HG02798 (cell line): ENCODE results near the gene SNRNP35.
"Not testable (repeated sequence)": the region's sequence is repeated elsewhere in the genome, so short reads cannot be mapped to it uniquely, and the experiment has no call there.

ENCODE experiments used
- ATAC-seq: cut with Tn5 transposase; IDR thresholded peaks from one replicate; pipeline ENCODE4 v1.9.1; 2021; ENCODE audit warnings: mild to moderate bottlenecking; ENCODE audit not compliant: unreplicated experiment, poor library complexity

Gene SNRNP35, protein sequence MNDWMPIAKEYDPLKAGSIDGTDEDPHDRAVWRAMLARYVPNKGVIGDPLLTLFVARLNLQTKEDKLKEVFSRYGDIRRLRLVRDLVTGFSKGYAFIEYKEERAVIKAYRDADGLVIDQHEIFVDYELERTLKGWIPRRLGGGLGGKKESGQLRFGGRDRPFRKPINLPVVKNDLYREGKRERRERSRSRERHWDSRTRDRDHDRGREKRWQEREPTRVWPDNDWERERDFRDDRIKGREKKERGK

DNA sequence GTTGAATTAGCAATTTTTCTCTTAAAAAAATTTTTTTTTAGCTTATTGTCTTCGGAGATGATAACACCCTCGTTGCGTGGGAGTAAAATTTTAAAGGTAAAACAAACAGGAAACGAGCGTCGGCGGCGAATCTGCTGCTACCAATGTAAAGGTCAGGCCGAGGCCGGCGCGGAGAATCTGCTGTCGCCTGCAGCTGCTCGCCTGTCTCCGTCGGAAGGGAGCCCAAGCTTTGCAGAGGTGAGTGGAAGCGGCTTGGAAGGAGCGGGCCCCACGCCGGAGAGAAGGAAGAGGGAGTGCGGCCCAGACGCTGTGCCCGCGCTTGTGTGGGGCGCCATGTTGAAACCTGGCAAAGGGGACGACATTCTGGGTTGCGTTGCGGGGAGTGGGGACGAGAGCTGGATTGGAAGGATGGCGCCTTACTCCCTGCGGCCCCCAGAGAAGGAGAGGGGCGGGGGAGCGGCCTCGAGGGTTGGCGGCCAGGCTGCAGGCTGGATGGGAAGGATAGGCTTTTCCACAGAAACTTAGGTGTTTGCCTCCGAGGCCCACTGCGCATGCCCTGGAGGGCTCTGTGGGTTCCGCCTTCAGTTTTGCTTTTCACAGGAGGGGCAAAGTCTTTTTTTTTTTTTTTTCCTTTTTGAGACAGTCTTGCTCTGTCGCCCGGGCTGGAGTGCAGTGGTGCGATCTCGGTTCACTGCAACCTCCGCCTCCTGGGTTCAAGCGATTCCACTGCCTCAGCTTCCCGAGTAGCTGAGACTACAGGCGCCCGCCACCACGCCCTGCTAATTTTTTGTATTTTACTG lies at the start of gene SNRNP35:
TSS of gene SNRNP35 (plus strand) at position 160 of the 800 bp plus-strand sequence. CDS start 7,402 bp downstream, outside the sequence.
- ATAC-seq, result peak; percentile 71

GRCh38 chr12:123408619-123409018 lies 49.3 kb upstream of the SNRNP35 start:
- ATAC-seq, result not testable (repeated sequence)

GRCh38 chr12:123409284-123410040 lies 48.5 kb upstream of the SNRNP35 start:
- not testable (repeated sequence) for ATAC-seq

GRCh38 chr12:123410041-123410412 lies 47.9 kb upstream of the SNRNP35 start:
- ATAC-seq, result no peak

DNA sequence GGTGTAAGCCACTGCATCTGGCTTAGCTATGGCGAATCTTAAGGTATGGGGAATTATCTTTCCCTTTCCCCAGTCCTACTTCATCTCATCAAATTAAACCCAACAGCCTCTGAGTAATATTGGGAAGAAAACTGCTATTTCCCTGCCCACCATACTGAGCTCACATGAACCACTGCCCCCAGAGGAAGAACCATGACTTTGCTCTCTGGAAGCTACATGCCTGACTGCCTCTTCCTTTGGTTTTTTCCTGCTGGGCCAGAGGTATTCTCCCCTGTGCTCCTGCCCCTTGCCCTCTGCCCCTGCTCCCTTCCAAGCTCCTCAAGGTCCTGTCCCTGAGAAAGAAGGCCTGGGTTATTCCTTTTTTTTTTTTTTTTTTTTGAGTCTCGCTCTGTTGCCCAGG lies 36.6 kb upstream of the SNRNP35 start:
- no peak for ATAC-seq

DNA sequence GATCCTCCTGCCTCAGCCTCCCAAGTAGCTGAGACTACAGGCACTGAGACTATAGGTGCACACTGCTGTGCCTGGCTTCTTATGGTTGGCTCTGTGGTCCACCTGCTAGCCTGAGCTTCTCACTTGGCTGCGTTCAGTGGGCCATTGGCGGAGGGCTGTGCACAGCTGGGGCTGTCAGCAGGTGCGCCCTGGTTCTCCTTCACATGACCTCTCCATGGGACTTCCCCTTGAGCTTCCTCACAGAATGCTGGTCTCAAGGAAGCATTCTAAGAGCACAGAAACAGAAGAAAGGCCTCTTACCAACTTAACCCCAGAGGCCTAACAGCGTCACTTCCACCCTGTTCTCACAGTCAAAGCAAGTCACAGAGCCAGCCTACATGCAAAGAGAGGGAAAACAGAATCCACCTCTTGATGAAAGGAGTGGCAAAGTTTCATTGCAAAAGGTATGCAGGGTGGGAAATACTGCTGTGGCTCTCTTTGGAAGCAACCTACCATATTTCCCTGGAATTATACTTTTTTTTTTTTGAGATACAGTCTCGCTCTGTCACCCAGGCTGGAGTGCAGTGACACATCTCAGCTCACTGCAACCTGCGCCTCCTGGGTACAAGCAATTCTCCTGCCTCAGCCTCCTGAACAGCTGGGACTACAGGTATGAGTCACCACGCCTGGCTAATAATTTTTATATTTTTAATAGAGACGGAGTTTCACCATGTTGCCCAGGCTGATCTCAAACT lies 30.7 kb upstream of the SNRNP35 start:
- peak; percentile 93 for ATAC-seq

- no peak for ATAC-seq
Observed at GRCh38 chr12:123428591-123428990, 29.3 kb upstream of the SNRNP35 start.

DNA sequence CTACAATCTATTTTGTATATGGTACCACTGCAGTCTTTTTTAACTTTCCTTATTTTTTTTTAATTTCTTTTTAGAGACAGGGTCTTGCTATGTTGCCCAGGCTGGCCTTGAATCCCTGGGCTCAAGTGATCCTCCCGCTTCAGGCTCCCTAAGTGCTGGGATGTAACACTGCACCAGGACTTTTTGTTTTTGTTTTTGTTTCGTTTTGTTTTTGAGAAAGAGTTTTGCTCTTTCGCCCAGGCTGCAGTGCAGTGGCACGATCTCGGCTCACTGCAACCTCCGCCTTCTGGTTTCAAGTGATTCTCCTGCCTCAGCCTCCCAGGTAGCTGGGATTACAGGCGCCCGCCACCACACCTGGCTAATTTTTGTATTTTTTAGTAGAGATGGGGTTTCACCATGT lies 28.8 kb upstream of the SNRNP35 start:
- not testable (repeated sequence) for ATAC-seq

DNA sequence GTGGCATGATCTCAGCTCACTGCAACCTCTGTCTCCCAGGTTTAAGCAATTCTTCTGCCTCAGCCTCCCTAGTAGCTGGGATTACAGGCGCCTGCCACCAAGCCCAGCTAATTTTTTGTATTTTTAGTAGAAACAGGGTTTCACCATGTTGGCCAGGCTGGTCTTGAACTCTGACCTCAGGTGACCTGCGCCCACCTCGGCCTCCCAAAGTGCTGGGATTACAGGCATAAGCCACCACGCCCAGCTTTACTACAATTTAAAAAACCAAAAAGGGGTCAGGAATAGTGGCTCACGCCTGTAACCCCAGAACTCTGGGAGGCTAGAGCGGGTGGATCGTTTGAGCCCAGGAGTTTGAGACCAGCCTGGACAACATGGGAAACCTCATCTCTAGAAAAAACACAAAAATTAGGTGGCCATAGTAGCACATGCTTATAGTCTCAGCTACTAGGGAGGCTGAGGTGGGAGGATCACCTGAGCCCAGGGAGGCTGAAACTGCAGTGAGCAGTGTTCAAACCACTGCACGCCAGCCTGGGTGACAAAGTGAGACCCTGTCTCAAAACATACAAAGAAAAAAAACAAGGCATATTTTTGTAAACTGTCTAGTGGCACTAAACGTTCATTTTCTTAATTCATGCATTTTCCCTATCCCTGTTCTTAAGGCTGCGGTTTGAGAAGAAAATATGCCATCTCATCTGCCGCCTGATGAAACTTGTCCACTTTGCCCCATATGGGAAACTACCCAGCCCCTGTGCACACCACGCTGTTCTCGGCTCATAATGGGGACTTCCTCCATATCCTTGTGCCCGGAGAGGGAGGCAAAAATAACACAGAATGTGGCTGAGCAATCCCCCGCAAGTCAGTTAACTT lies 25.8 kb upstream of the SNRNP35 start:
- not testable (repeated sequence) for ATAC-seq

DNA sequence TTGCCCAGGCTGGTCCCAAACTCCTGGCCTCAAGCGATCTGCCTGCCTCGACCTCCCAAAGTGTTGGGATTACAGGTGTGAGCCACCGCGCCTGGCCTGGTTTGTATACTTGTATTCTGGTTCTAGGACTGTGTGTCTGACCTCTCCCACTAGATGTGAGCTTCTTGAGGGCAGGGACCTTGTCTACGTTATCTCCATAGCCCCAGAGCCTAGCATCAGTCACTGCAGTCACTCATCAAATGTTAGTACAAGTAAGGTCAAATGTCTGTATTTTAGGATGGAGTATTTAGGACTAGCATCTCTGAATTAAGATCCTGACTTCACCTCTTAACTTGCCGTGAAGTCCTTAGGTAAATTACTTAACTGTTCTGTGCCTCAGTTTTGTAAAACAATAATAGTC lies 24.3 kb upstream of the SNRNP35 start:
- no peak for ATAC-seq

DNA sequence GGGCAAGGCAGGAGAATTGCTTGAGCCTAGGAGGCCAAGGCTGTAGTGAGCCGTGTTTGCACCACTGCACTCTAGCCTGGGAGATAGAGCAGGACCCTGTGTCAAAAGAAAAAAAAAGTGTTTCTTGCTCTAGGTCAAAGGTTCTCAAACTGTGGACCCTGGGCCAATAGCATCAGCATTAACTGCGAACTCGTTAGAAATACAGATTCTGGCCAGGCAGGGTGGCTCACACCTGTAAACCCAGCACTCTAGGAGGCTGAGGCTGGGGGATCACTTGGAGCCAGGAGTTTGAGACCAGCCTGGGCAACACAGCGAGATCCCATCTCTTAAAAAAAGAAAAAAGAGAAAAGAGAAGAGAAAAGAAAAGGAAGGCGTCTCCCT lies 22.3 kb upstream of the SNRNP35 start:
- no peak for ATAC-seq

DNA sequence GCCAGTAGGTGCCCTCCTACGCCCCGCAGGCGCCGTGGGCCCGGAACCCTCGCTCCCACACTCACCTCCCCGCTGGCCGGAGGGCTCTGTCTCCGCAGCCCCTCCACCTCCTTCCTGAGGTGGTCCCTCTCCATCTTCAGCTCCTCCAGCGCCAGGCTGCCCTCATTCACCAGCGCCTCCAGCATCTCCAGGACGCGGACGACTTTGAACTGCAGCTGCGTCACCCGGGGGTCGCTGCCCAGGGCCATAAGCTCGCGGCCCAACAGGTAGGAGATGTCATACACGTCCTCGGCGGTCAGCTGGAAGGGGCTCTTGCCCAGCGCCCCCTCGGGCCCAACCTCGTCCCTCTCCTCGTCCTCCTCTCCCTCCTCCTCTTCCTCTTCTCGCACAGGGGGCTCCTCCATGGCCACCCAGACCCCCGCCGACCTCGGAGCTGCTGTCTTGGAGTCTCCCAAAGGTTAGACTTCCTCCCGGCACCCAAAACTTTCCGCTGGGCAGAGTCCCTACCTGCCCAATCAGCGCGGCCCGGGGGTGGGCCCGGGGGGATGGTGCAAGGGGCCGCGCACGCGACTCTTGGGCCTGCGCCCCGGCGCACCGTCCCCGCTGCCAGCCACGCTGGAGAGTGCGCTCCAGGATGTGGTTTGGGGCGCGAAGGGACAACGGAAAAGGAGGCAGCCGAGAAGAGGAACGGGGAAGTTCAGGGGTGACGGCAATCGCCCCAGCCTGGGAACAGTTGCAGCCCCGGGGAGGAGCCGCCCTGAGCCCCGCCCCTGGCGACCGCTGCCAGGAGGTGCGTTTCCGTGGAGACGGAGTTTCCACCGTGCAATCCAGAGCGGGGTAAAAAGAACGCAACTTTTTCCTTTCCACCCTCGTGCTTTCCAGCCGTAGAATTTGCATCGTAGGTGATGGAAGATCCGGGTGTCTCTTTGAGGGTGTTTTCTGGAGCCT lies 21.6 kb upstream of the SNRNP35 start, which contains the start of gene RILPL2:
TSS of gene RILPL2 (minus strand) at position 668 of the 948 bp plus-strand sequence. CDS start at position 404, 264 bp downstream.
- ATAC-seq, result peak; percentile 82

- ATAC-seq, result peak; percentile 66
Observed at GRCh38 chr12:123441523-123442164, 16.3 kb upstream of the SNRNP35 start.

- no peak for ATAC-seq
Observed at GRCh38 chr12:123442774-123443173, 15.2 kb upstream of the SNRNP35 start.

- ATAC-seq, result no peak
Observed at GRCh38 chr12:123444092-123445026, 13.6 kb upstream of the SNRNP35 start.

DNA sequence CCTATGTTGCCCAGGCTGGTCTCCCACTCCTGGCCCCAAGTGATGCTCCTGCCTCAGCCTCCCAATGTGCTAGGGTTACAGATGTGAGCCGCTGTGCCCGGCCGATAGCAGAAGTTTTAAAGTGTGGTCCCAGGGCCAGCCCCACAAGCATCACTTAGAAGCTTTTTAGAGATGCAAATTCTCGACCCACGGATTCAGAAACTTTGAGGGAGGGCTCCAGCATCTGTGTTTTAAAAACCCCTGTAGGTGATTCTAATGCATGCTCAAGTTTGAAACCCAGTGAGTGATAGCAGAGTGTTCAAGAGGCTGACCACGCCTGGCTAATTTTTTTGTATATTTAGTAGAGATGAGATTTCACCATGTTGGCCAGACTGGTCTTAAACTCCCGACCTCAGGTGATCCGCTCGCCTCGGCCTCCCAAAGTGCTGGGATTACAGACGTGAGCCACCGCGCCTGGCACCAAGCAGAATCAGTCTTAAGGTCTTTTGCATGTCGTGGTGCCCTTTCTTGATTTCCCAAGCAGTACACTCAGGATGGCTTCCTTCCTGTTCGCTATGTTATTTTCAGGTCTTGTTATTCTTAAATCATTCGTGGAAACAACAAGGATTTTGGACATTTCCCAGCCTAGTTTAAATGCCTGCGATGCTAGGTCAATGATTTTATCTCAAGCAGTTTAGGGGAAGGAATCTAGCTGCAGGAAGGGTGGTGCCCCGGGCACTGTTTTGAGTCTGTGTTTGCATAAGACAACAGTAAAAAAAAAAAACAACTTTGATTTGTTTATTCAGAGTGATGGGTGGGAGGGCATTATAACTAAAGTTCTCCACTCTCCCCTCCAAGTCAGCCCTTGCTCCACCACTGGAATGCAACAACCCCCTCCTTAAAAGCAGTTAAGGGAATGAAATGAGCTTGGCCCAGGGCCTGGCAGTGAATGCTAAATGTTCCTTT lies 12.3 kb upstream of the SNRNP35 start:
- ATAC-seq, result no peak
